Left cardiac atrium (tissue), 4 donors: ENCODE results near the gene RFC4. TPM values are rescaled to one million over a fixed set of nuclear protein-coding genes. Genes with fewer than 3 reads are reported as not detected.
A peak's percentile ranks its signal among the peaks of the same experiment; 100 is the strongest.

Experiments
- ATAC-seq, 2 donors: fragments of 200-7000 bp; cut with Tn5 transposase; one replicate each; pipeline ENCODE4 v1.9.1; 2020; ENCODE audit warnings: mild to moderate bottlenecking in 2 of 2, moderate library complexity in 2 of 2
- DNase-seq: peaks from one replicate; pipeline ENCODE4 v3.0.0-alpha.2; 2020
- intact Hi-C, 2 donors: fragments of 100-400 bp; cut with DNase I; formaldehyde crosslinking; loops; one replicate each; pipeline versions ENCODE4 v1.14.1 to v1.15.1; 2022 to 2023
- microRNA-seq, 2 donors: library from miRNA; unstranded; fragments of <30 nt; microRNA quantifications; one replicate each; pipeline ENCODE4 v1.2.0, GENCODE V29; 2020
- total RNA-seq, 2 donors: library from RNA; stranded (reverse); fragmentation: NEBNext Ultra II Directional; extraction: Animal tissue kit (Norgen Biotek cat#: 25700); gene quantifications; one replicate each; pipeline ENCODE4 v1.2.1, GENCODE V29; 2021
- donor health status: DM: no; HTN: yes; CAD: no.
- donor health status: DM: no; HTN: yes; CAD: no; lungs with severe emphysema.
- donor health status: DM: yes; HTN: yes; CAD: no.
- donor health status: Dilated cardiomyopathy.

The RFC4 gene
- total RNA-seq, 2 donors from 2014 or later, result 9.6 to 12.0 TPM

- DNase-seq (no peak), ATAC-seq (no peak)
- intact Hi-C loops, result no loop called here
Observed at GRCh38 chr3:186760141-186760833, 46.0 kb downstream of the RFC4 start.

GRCh38 chr3:186759231-186759930 is 46.9 kb downstream of the RFC4 start:
- ATAC-seq (no peak), DNase-seq (no peak)
- intact Hi-C loops, result loop anchor here (10.0 kb wide), 2 partner anchors 55 to 145 kb away; partner anchors contain the start of gene AHSG (in 1 of the 2)

- DNase-seq, result no peak
- ATAC-seq, result no peak
- intact Hi-C loops, result loop anchor here (10.0 kb wide), 2 partner anchors 53 to 143 kb away; partner anchors contain the start of gene AHSG (in 1 of the 2)
Observed at GRCh38 chr3:186757686-186758220, 48.5 kb downstream of the RFC4 start.

GRCh38 chr3:186757214-186757613 is 49.1 kb downstream of the RFC4 start:
- ATAC-seq (no peak), DNase-seq (no peak)
- intact Hi-C loops, result loop anchor here (10.0 kb wide), 2 partner anchors 52 to 142 kb away; partner anchors contain the start of gene AHSG (in 1 of the 2)

- no peak for DNase-seq
- intact Hi-C loops, result loop anchor here (10.0 kb wide), 2 partner anchors 50 to 140 kb away; partner anchors contain the start of gene AHSG (in 1 of the 2)
- ATAC-seq, result no peak
Observed at GRCh38 chr3:186754871-186755270, 51.4 kb downstream of the RFC4 start.

- ATAC-seq (no peak), DNase-seq (no peak)
- intact Hi-C loops, result loop anchor here (10.0 kb wide), 2 partner anchors 49 to 139 kb away; partner anchors contain the start of gene AHSG (in 1 of the 2)
Observed at GRCh38 chr3:186754006-186754405, 52.3 kb downstream of the RFC4 start.

- DNase-seq, result no peak
- intact Hi-C loops, result loop anchor here (10.0 kb wide), 2 partner anchors 47 to 137 kb away; partner anchors contain the start of gene AHSG (in 1 of the 2)
- no peak for ATAC-seq
Observed at GRCh38 chr3:186751480-186751879, 54.8 kb downstream of the RFC4 start.

- DNase-seq (no peak), ATAC-seq (no peak)
- intact Hi-C loops, result loop anchor here (10.0 kb wide), 2 partner anchors 46 to 136 kb away; partner anchors contain the start of gene AHSG (in 1 of the 2)
Observed at GRCh38 chr3:186750316-186750715, 56.0 kb downstream of the RFC4 start.

GRCh38 chr3:186746008-186746407 is 60.3 kb downstream of the RFC4 start:
- peak; percentile 89 to 92 for ATAC-seq
- DNase-seq, result peak; percentile 65
- intact Hi-C loops, result no loop called here

GRCh38 chr3:186743666-186744065 is 62.6 kb downstream of the RFC4 start:
- intact Hi-C loops, result no loop called here
- no peak for DNase-seq
- ATAC-seq, result no peak

- intact Hi-C loops, result no loop called here
- DNase-seq (no peak), ATAC-seq (no peak)
Observed at GRCh38 chr3:186742618-186743380, 63.5 kb downstream of the RFC4 start.

Small RNA genes lying within 50 kb of the gene (microRNA-seq; reads per million reads assigned to microRNA genes)
- 2.0 to 4.1 reads per million in 2 donors for gene MIR1248

Other genes with a start within 250 kb of the RFC4 start
- gene TBCCD1, start 239.1 kb downstream of the RFC4 start, total RNA-seq, result 1 to 10 TPM; 6.8 to 7.8 TPM
- 10 to 100 TPM; 43.6 to 52.8 TPM for gene DNAJB11, start 235.8 kb downstream of the RFC4 start, total RNA-seq
- gene AHSG, start 193.4 kb downstream of the RFC4 start, total RNA-seq, result under 1 TPM; 0.13 to 0.15 TPM
- gene FETUB, start 166.1 kb downstream of the RFC4 start, total RNA-seq, result not detected
- gene HRG, start 140.5 kb downstream of the RFC4 start, total RNA-seq, result under 1 TPM in 1 of 2 donors, not detected in 1; 0.16 TPM
- gene KNG1, start 89.1 kb downstream of the RFC4 start, total RNA-seq, result under 1 TPM; 0.21 to 0.24 TPM
- 100 to 1,000 TPM; 260 to 342 TPM for gene EIF4A2, start 22.9 kb downstream of the RFC4 start, total RNA-seq
- 100 to 1,000 TPM; 125 to 192 TPM for gene ADIPOQ, start 36.2 kb upstream of the RFC4 start, total RNA-seq
- gene ST6GAL1, start 124.0 kb upstream of the RFC4 start, total RNA-seq, result 10 to 100 TPM; 46.6 to 67.1 TPM